ENCODE measurements around the gene ALDH16A1.

DNA sequence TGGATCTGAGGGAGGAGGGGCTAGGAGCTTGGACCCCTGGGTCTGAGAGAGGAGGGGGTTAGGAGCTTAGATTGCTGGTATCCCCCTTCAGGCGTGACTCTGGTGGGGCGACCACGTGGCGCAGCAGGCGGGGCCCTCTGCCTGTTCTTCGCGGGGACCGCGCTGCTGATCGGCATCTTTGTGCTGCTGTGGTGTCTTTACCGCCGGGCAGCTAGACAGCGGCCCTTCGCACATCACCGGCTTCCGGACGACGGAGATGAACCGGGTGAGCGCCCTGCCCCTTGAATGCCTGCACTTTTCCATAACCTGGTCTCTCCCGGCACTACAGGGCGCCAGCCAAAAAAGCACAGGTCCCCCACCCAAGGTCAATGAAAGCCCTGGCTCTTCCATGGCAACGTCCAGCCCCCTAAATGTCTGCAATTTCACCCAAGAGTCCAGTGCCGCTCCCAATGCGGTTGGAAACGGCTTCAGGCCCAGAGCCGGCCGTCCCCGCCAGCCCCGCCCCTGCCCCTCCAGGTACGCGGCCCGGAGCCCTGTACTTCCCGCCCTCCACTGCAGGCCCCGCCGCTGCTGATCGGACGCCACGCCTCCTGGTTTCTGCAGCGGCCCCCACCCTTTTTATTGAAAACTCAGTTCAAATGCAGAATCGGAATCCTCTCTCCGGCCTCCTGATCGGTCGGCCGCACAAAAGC is 25.0 kb upstream of the ALDH16A1 start:
- TF ChIP-seq RAD51 (IDR thresholded peaks at IDR 0.05) (no peak), ZNF384 (IDR thresholded peaks at IDR 0.05; ENCODE audit: borderline replicate concordance, low read depth, low read length) (no peak), POLR2A (IDR thresholded peaks at IDR 0.05; ENCODE audit: low read depth, low read length) (no peak), CHD2 (IDR thresholded peaks at IDR 0.05; ENCODE audit: borderline replicate concordance, low read depth, low read length) (no peak), RCOR1 (conservative IDR thresholded peaks at IDR 0.05; ENCODE audit: low read depth, low read length) (no peak), EP300 (IDR thresholded peaks at IDR 0.05; ENCODE audit: borderline replicate concordance in 1 of 2, control insufficient read depth in 1 of 2, low read depth in 2 of 2, low read length in 2 of 2) (no peak), EZH2 (IDR thresholded peaks at IDR 0.05; ENCODE audit: borderline replicate concordance, control insufficient read depth, low read depth, low read length) (no peak), SRF (IDR thresholded peaks at IDR 0.05; ENCODE audit: low read depth in 2 of 2, low read length in 2 of 2) (no peak), NFIC (IDR thresholded peaks at IDR 0.05; ENCODE audit: low read depth, low read length) (no peak), TBL1XR1 (IDR thresholded peaks at IDR 0.05; ENCODE audit: low read depth, low read length) (no peak), CBX3 (IDR thresholded peaks at IDR 0.05; ENCODE audit: borderline replicate concordance, low read depth) (no peak)
- TF ChIP-seq, protein P1, sequence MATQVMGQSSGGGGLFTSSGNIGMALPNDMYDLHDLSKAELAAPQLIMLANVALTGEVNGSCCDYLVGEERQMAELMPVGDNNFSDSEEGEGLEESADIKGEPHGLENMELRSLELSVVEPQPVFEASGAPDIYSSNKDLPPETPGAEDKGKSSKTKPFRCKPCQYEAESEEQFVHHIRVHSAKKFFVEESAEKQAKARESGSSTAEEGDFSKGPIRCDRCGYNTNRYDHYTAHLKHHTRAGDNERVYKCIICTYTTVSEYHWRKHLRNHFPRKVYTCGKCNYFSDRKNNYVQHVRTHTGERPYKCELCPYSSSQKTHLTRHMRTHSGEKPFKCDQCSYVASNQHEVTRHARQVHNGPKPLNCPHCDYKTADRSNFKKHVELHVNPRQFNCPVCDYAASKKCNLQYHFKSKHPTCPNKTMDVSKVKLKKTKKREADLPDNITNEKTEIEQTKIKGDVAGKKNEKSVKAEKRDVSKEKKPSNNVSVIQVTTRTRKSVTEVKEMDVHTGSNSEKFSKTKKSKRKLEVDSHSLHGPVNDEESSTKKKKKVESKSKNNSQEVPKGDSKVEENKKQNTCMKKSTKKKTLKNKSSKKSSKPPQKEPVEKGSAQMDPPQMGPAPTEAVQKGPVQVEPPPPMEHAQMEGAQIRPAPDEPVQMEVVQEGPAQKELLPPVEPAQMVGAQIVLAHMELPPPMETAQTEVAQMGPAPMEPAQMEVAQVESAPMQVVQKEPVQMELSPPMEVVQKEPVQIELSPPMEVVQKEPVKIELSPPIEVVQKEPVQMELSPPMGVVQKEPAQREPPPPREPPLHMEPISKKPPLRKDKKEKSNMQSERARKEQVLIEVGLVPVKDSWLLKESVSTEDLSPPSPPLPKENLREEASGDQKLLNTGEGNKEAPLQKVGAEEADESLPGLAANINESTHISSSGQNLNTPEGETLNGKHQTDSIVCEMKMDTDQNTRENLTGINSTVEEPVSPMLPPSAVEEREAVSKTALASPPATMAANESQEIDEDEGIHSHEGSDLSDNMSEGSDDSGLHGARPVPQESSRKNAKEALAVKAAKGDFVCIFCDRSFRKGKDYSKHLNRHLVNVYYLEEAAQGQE (IDR thresholded peaks at IDR 0.05; ENCODE audit: low read depth, low read length): no peak
- TF ChIP-seq, protein P2, sequence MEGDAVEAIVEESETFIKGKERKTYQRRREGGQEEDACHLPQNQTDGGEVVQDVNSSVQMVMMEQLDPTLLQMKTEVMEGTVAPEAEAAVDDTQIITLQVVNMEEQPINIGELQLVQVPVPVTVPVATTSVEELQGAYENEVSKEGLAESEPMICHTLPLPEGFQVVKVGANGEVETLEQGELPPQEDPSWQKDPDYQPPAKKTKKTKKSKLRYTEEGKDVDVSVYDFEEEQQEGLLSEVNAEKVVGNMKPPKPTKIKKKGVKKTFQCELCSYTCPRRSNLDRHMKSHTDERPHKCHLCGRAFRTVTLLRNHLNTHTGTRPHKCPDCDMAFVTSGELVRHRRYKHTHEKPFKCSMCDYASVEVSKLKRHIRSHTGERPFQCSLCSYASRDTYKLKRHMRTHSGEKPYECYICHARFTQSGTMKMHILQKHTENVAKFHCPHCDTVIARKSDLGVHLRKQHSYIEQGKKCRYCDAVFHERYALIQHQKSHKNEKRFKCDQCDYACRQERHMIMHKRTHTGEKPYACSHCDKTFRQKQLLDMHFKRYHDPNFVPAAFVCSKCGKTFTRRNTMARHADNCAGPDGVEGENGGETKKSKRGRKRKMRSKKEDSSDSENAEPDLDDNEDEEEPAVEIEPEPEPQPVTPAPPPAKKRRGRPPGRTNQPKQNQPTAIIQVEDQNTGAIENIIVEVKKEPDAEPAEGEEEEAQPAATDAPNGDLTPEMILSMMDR (IDR thresholded peaks at IDR 0.05 in 2 of 3, conservative IDR thresholded peaks at IDR 0.05 in 1 of 3; ENCODE audit: control insufficient read depth in 2 of 3, extremely low read depth in 1 of 3, insufficient read depth in 1 of 3, low read depth in 3 of 3, low read length in 3 of 3): no peak

Measured in GM12878 (cell line).